Vagina (tissue), 2 donors: Measurements from ENCODE around the gene VENTX.

Experiments used
- CTCF ChIP-seq, 3 experiments: fragments of 450-650 bp in 2 of 3; fragments of 200-600 bp in 1 of 3; sonication (generic) in 1 of 3; IDR thresholded peaks; one replicate each; pipeline ENCODE4 v1.5.1; 2017 to 2019; ENCODE audit warnings: antibody characterized with exemption in 3 of 3, mild to moderate bottlenecking in 2 of 3, moderate library complexity in 2 of 3
- POLR2A ChIP-seq, 2 donors: fragments of 450-650 bp; IDR thresholded peaks; one replicate each; pipeline ENCODE4 v1.6.1; 2017; ENCODE audit warnings: antibody characterized with exemption in 2 of 2, mild to moderate bottlenecking in 2 of 2, moderate library complexity in 2 of 2
- POLR2AphosphoS5 ChIP-seq, 2 donors: sonication (generic); formaldehyde crosslinking; IDR thresholded peaks; one replicate each; pipeline ENCODE4 v1.9.0; 2017; ENCODE audit warnings: antibody characterized with exemption in 2 of 2, mild to moderate bottlenecking in 2 of 2, low read depth in 1 of 2; ENCODE audit not compliant: insufficient read depth in 1 of 2

DNA sequence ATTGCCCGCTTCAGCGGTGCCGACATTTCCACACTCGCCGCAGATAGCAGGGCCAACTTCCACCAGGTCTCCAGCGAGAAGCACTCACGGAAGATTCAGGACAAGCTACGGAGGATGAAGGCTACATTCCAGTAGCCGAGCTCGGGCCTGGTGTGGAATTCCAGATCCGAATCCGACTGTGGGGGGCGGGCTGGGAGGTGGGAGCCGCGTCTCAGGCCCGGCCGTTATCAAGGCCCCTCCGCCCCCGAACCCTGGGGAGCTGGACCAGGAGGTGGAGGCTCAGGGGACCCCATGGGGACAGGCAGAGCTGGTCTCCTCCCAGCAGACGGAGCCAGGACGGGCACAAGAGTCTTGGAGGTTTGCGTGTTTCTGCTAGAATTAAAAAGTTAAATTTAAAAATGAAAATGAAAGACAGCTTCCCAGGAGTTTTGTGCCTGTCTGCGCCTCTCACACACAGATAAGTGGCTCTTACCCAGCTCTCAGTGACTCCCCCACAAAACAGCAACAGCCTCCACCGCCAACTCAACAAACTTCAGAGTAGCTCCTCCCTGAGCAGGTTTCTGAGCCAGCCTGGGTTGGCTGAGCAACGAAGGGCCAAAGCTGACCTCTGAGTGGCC, 12.8 kb upstream of the VENTX start:
- no peak for TF ChIP-seq CTCF (IDR thresholded peaks at IDR 0.05)
- no peak for TF ChIP-seq POLR2AphosphoS5 (IDR thresholded peaks at IDR 0.05; ENCODE audit: insufficient read depth in 1 of 2, low read depth in 1 of 2)
- TF ChIP-seq POLR2A (IDR thresholded peaks at IDR 0.05): no peak
